ENCODE data around the gene GPC1. TPM values are rescaled to one million over a fixed set of nuclear protein-coding genes. Genes with fewer than 3 reads are reported as not detected.

Gene GPC1
- total and polyA plus RNA-seq, 2 of the 13 experiments (the other 11 are each of a cell fraction or from before 2014, with no cell fraction given), result 4.0 to 5.5 TPM

DNA sequence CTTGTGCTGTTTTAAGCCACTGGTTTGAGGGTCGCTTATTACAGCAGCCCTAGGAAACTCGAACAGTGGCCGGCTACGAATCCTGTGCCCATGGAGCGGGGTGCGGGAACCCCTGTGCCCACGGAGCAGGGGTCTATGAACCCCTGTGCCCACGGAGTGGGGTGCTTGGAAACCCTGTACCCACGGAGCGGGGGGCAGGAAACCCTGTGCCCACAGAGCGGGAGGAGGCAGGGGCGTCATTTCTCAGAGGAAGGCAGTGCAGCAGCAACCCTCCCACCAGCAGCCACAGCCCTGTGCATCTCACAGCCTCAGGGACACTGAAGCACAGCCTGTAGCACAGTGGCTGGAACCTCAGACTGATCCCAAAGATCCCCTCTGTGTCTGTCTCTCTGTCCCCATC lies 34.2 kb upstream of the GPC1 start:
- POLR2A ChIA-PET, result no interaction called here
- WGBS (ENCODE audit: low lambda C conversion rate), result 23% methylated on average over 8 of the region's 12 CpGs
- Histone ChIP-seq H3K4me3 (replicated peaks in 1 of 3; ENCODE audit: insufficient read depth in 1 of 3, low read depth in 2 of 3, low read length in 3 of 3) (no peak overlapping the region), H3K27me3 (ENCODE audit: control insufficient read depth in 1 of 2, insufficient read depth in 2 of 2, low read length in 2 of 2) (peaks cover 33 to 100% of the 10 kb centered on the region in 2 experiments), H3K4me1 (ENCODE audit: insufficient read depth, low read length) (no peaks in the 10 kb centered on the region), H3K4me2 (ENCODE audit: low read depth, low read length) (no peak overlapping the region), H4K20me1 (ENCODE audit: insufficient read depth, low read length) (no peaks in the 10 kb centered on the region), H3K36me3 (replicated peaks in 1 of 2; ENCODE audit: control insufficient read depth in 1 of 2, insufficient read depth in 2 of 2, low read length in 2 of 2) (no peaks in the 10 kb centered on the region), H3K9ac (ENCODE audit: insufficient read depth, low read depth, low read length) (no peak overlapping the region), H2AFZ (ENCODE audit: low read length) (no peak overlapping the region), H3K27ac (ENCODE audit: extremely low read length, insufficient read depth, low read length) (no peak overlapping the region), H3K79me2 (ENCODE audit: insufficient read depth, low read length) (no peaks in the 10 kb centered on the region), H3K9me3 (ENCODE audit: low read length) (no peaks in the 10 kb centered on the region)
- CTCF ChIA-PET (ENCODE audit: low intra/inter-chr PET ratio, low total read pairs), result no interaction called here
- FAIRE-seq (no peak), ATAC-seq (peak; percentile 14; the same call in 2 of the 3 replicates), DNase-seq (ENCODE audit: low spot score) (no peak)
- in situ Hi-C loops (cut with HindIII; ENCODE audit: extremely low pct_ligation_motif_present, low pct_unique_long_range_greater_than_20kb), result no loop called here
- no peak for TF ChIP-seq ZFY (CRISPR knock-in tag; IDR thresholded peaks at IDR 0.05)
- intact Hi-C loops (cut with micrococcal nuclease; ENCODE audit: unreplicated experiment), result no loop called here
- no TSS peak for BruUV-seq (replicated peaks)

DNA sequence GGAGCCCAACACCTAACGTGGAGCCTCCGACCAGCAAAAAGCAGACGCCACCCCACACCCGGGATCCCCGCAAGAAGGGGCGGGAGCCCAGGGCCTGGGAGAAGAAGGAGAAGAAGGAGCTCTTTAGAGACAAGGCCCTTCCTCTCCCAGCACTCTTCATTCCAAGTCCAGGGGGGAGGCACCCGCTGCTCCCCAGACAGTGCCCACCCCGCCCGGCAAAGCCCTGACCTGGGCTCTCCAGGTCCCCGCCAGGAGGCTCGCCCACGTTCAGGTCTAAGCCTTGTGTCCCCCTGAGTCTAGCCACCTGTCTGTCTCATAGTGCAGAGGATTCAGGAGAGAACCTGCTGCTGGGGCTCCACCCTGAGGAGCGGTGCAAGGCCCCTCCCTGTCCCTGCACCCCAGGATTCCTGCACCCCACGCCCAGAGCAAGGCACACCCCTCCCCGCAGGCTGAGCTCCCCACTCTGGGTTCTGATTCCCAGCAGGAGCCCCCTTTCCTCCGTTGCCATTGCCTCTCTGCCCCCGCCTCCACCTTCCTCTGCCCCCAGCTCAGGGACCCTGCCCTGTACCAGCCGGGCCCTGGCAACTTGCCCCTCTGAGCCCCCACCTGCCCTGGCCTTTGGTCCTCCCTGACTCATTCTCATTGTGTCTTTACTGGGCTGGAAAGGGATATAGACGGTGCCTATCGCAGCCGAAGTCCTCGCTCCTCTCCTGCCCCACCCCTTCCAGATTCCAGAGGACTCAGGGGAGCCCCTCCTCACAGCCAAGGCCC lies 33.5 kb upstream of the GPC1 start:
- no peak for FAIRE-seq
- 13% methylated on average over 17 of the region's 22 CpGs for WGBS (ENCODE audit: low lambda C conversion rate)
- no peak overlapping the region for H3K4me2 ChIP-seq (ENCODE audit: low read depth, low read length)
- TF ChIP-seq MAZ (IDR thresholded peaks at IDR 0.05; ENCODE audit: borderline replicate concordance, low read depth, low read length) (no peak), MAZ (CRISPR knock-in tag; IDR thresholded peaks at IDR 0.05; ENCODE audit: low read depth) (no peak), SOX13 (IDR thresholded peaks at IDR 0.05) (no peak), SOX13 (CRISPR knock-in tag; conservative IDR thresholded peaks at IDR 0.05 in 1 of 2, IDR thresholded peaks at IDR 0.05 in 1 of 2) (no peak), FLYWCH1 (CRISPR knock-in tag; IDR thresholded peaks at IDR 0.05) (no peak), FOXJ3 (CRISPR knock-in tag; IDR thresholded peaks at IDR 0.05; ENCODE audit: borderline replicate concordance) (no peak), SMAD1 (CRISPR knock-in tag; IDR thresholded peaks at IDR 0.05; ENCODE audit: borderline replicate concordance, low read depth) (no peak), SP4 (CRISPR knock-in tag; IDR thresholded peaks at IDR 0.05) (no peak), MTF2 (CRISPR knock-in tag; IDR thresholded peaks at IDR 0.05; ENCODE audit: borderline replicate concordance) (no peak), ZNF10 (CRISPR knock-in tag; IDR thresholded peaks at IDR 0.05; ENCODE audit: borderline replicate concordance, low read depth) (no peak), ZNF143 (CRISPR knock-in tag; IDR thresholded peaks at IDR 0.05) (no peak)
- TF ChIP-seq, protein P1, sequence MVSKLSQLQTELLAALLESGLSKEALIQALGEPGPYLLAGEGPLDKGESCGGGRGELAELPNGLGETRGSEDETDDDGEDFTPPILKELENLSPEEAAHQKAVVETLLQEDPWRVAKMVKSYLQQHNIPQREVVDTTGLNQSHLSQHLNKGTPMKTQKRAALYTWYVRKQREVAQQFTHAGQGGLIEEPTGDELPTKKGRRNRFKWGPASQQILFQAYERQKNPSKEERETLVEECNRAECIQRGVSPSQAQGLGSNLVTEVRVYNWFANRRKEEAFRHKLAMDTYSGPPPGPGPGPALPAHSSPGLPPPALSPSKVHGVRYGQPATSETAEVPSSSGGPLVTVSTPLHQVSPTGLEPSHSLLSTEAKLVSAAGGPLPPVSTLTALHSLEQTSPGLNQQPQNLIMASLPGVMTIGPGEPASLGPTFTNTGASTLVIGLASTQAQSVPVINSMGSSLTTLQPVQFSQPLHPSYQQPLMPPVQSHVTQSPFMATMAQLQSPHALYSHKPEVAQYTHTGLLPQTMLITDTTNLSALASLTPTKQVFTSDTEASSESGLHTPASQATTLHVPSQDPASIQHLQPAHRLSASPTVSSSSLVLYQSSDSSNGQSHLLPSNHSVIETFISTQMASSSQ (IDR thresholded peaks at IDR 0.05; ENCODE audit: low read depth), result no peak
- TF ChIP-seq, protein P1 (CRISPR knock-in tag; IDR thresholded peaks at IDR 0.05; ENCODE audit: borderline replicate concordance), result no peak

More for the DNA sequence above, 33.5 kb upstream of the GPC1 start:
- no peaks in the 10 kb centered on the region for H3K36me3 ChIP-seq (replicated peaks in 1 of 2; ENCODE audit: control insufficient read depth in 1 of 2, insufficient read depth in 2 of 2, low read length in 2 of 2)
- no peaks in the 10 kb centered on the region for H4K20me1 ChIP-seq (ENCODE audit: insufficient read depth, low read length)
- no peak for DNase-seq (ENCODE audit: low spot score)
- intact Hi-C loops (cut with micrococcal nuclease; ENCODE audit: unreplicated experiment) (no loop called here), in situ Hi-C loops (cut with HindIII; ENCODE audit: extremely low pct_ligation_motif_present, low pct_unique_long_range_greater_than_20kb) (no loop called here)
- CTCF ChIA-PET (ENCODE audit: low intra/inter-chr PET ratio, low total read pairs), result no interaction called here
- BruUV-seq (replicated peaks), result no TSS peak
- H3K4me1 ChIP-seq (ENCODE audit: insufficient read depth, low read length), result no peaks in the 10 kb centered on the region
- no peak overlapping the region for H3K4me3 ChIP-seq (replicated peaks in 1 of 3; ENCODE audit: insufficient read depth in 1 of 3, low read depth in 2 of 3, low read length in 3 of 3)
- H2AFZ ChIP-seq (ENCODE audit: low read length), result no peak overlapping the region
- POLR2A ChIA-PET, result no interaction called here
- H3K79me2 ChIP-seq (ENCODE audit: insufficient read depth, low read length), result no peaks in the 10 kb centered on the region
- no peaks in the 10 kb centered on the region for H3K9me3 ChIP-seq (ENCODE audit: low read length)
- H3K27ac ChIP-seq (ENCODE audit: extremely low read length, insufficient read depth, low read length), result no peak overlapping the region
- no peak overlapping the region for H3K9ac ChIP-seq (ENCODE audit: insufficient read depth, low read depth, low read length)
- peaks cover 33 to 100% of the 10 kb centered on the region in 2 experiments for H3K27me3 ChIP-seq (ENCODE audit: control insufficient read depth in 1 of 2, insufficient read depth in 2 of 2, low read length in 2 of 2)
- ATAC-seq, result peak; percentile 7; the same call in 1 of the 3 replicates
